Measurements from ENCODE around the gene SAMD4B.

Gene SAMD4B

GRCh38 chr19:39428283-39429112 lies 86.3 kb downstream of the SAMD4B start:
- DNase-seq, result no peak

GRCh38 chr19:39430675-39431593 lies 88.7 kb downstream of the SAMD4B start:
- DNase-seq, result peak; percentile 70

- no peak for DNase-seq
Observed at GRCh38 chr19:39432677-39433025, 90.4 kb downstream of the SAMD4B start.

GRCh38 chr19:39433480-39434079 lies 91.4 kb downstream of the SAMD4B start:
- no peak for DNase-seq

- DNase-seq, result no peak
Observed at GRCh38 chr19:39434123-39435076, 92.2 kb downstream of the SAMD4B start.
